DND-41 (cell line): ENCODE data around the gene RNF151.

Experiments used
- ATAC-seq: fragments of 200-7000 bp; cut with Tn5 transposase; 3 replicates; pipeline ENCODE4 v1.9.1; 2021; ENCODE audit warnings: low read depth; ENCODE audit not compliant: insufficient read depth
- DNase-seq: peaks from one replicate; pipeline ENCODE4 v3.0.0-alpha.2; 2020
- H2AFZ ChIP-seq: 2 replicates; pipeline ENCODE4 v1.6.0; 2012; ENCODE audit warnings: low read depth, low read length
- H3K27ac ChIP-seq: 2 replicates; pipeline ENCODE4 v1.5.1; 2012; ENCODE audit warnings: low read length, inconsistent platforms
- H3K27me3 ChIP-seq: fragments of 200-600 bp; sonication (generic); 2 replicates; pipeline ENCODE4 v1.6.0; 2012; ENCODE audit warnings: low read length, mild to moderate bottlenecking, inconsistent platforms; ENCODE audit not compliant: insufficient read depth, poor library complexity
- H3K36me3 ChIP-seq: 2 replicates; pipeline ENCODE4 v1.5.1; 2012; ENCODE audit warnings: low read length, inconsistent platforms; ENCODE audit not compliant: insufficient read depth
- H3K4me1 ChIP-seq: 2 replicates; pipeline ENCODE4 v1.5.1; 2012; ENCODE audit warnings: mild to moderate bottlenecking, low read length; ENCODE audit not compliant: insufficient read depth
- H3K4me2 ChIP-seq: 2 replicates; pipeline ENCODE4 v1.6.0; 2012; ENCODE audit warnings: mild to moderate bottlenecking, moderate library complexity, low read length, inconsistent platforms; ENCODE audit not compliant: insufficient read depth
- H3K4me3 ChIP-seq, 2 experiments: fragments of 200-600 bp in 1 of 2; shearing (Covaris generic) in 1 of 2; 2 replicates each; pipeline ENCODE4 v1.5.1; 2012 to 2016; ENCODE audit warnings: inconsistent platforms in 2 of 2, low read length in 2 of 2, mild to moderate bottlenecking in 2 of 2, low read depth in 1 of 2, moderate library complexity in 1 of 2
- H3K79me2 ChIP-seq: 2 replicates; pipeline ENCODE4 v1.6.0; 2012; ENCODE audit warnings: low read length, inconsistent platforms; ENCODE audit not compliant: insufficient read depth
- H3K9ac ChIP-seq: 2 replicates; pipeline ENCODE4 v1.6.0; 2012; ENCODE audit warnings: low read depth, mild to moderate bottlenecking, inconsistent platforms, low read length, moderate library complexity
- H3K9me3 ChIP-seq: 2 replicates; pipeline ENCODE4 v1.5.1; 2012; ENCODE audit warnings: low read length, moderate library complexity, mild to moderate bottlenecking, inconsistent platforms; ENCODE audit not compliant: insufficient read depth, severe bottlenecking
- H4K20me1 ChIP-seq: 2 replicates; pipeline ENCODE4 v1.6.0; 2012; ENCODE audit warnings: low read length; ENCODE audit not compliant: insufficient read depth
- EZH2 ChIP-seq: IDR thresholded peaks from 3 replicates; pipeline ENCODE4 v1.6.1; 2012; ENCODE audit warnings: borderline replicate concordance, low read depth, mild to moderate bottlenecking, moderate library complexity, low read length, inconsistent platforms; ENCODE audit not compliant: severe bottlenecking
- TF ChIP-seq, protein P1 (sequence below): IDR thresholded peaks from 2 replicates; pipeline ENCODE4 v1.5.1; 2012; ENCODE audit warnings: borderline replicate concordance, low read length, moderate library complexity, mild to moderate bottlenecking; ENCODE audit not compliant: poor library complexity, severe bottlenecking; ENCODE audit errors: extremely low read depth

The RNF151 gene

DNA sequence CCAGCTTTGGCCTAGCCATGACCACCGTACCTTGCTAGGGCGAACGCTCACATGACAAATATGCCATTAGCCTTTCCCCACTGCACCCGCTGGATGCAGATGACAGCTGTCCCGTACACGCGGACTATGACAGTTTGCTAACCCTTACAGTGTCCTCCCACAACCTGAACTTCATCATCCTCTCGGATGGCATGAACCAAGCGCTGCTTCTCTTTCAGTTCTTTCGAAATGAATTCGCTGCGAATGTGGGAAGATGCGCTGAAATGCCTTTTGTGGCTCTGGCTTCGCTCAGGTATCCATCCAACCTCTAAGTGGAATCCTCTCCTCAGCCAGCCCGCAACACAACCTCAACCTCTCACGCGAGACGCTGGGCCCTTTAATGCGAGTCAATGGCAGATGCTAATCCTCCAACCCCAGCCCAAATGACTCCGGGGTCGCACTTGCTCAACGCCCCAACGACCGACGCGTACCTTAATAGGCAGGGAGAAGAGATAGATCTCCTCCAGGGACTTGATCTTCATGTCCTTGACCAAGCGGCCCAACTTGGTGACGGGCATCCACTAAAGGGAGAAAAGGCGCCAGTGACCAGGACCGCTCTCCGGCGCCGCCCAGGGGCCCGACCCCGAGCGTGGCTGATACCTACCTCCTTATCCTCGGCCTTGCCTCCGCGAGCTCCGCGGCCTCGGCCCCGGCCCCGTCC, 2.7 kb upstream of the RNF151 start:
- Histone ChIP-seq H3K9me3 (no peaks in the 10 kb centered on the region), H2AFZ (no peak overlapping the region), H3K4me1 (peaks cover 61% of the 10 kb centered on the region), H3K79me2 (peaks cover 65% of the 10 kb centered on the region), H3K36me3 (peaks cover 34% of the 10 kb centered on the region), H3K4me2 (peak overlapping the region; percentile 63), H4K20me1 (peaks cover 31% of the 10 kb centered on the region), H3K27me3 (no peaks in the 10 kb centered on the region), H3K27ac (peak overlapping the region; percentile 60), H3K4me3 (peak overlapping the region; percentile 47 to 74; a peak in 3 of 4 replicates), H3K9ac (peak overlapping the region; percentile 91)
- DNase-seq (peak; percentile 42), ATAC-seq (peak; percentile 2; the same call in 2 of the 3 replicates)
- TF ChIP-seq, protein P1, sequence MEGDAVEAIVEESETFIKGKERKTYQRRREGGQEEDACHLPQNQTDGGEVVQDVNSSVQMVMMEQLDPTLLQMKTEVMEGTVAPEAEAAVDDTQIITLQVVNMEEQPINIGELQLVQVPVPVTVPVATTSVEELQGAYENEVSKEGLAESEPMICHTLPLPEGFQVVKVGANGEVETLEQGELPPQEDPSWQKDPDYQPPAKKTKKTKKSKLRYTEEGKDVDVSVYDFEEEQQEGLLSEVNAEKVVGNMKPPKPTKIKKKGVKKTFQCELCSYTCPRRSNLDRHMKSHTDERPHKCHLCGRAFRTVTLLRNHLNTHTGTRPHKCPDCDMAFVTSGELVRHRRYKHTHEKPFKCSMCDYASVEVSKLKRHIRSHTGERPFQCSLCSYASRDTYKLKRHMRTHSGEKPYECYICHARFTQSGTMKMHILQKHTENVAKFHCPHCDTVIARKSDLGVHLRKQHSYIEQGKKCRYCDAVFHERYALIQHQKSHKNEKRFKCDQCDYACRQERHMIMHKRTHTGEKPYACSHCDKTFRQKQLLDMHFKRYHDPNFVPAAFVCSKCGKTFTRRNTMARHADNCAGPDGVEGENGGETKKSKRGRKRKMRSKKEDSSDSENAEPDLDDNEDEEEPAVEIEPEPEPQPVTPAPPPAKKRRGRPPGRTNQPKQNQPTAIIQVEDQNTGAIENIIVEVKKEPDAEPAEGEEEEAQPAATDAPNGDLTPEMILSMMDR = peak; percentile 19
- no peak for TF ChIP-seq EZH2

DNA sequence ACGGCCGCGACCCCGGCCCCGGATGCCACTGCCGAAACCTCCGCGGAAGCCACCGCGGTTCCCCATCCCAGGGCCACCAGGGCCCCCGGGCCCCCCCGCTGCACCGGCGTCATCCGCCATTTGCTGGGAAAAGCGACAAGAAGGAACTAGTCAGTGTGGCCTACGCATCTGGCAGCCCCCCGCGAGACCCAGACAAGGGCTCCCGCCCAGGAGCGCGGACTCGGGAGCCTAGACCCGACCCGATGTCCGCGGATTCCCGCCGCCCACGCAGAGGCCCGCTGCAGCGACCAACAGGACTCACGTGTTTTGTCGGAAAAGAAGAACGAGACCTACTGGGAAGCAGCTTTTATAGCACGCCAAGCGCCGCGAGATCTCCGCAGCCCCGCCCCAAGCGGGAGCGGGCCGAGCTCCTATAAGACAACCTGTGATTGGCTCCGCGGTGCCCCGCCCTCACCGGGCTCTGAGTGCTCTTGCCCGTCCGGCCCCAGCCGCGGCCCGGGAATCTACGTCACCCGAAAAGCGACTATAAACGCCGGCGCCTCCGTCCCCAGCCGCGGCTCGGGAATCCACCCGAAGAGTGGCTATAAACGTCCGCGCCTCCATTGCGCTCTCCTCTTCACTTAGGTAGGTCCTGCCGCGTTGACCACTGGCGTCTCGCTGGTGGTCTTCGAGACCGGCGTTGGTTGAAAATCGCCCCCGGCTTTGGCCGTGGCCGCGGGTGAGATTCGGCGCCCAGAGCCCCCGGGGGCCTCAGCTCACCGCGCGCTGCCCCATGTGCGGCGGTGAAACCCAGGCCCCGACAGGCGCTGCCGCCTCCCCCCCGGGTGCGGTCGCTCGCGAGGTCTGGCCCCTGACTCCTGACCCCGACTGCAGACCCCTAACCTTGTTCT, 1.9 kb upstream of the RNF151 start, which contains the start of gene RPS2:
Gene RPS2, minus strand, starts transcription at position 321 of the 890 bp plus-strand sequence. Its CDS starts 201 bp downstream, at position 120.
- Histone ChIP-seq H3K4me2 (peak within 1 kb of the TSS; percentile 96), H2AFZ (peak within 1 kb of the TSS; percentile 83), H3K4me3 (peak within 1 kb of the TSS; percentile 47 to 74), H3K9ac (peak within 1 kb of the TSS; percentile 91), H3K9me3 (no peaks in the 10 kb centered on the region), H4K20me1 (peaks cover 31% of the 10 kb centered on the region), H3K27me3 (no peaks in the 10 kb centered on the region), H3K27ac (peak within 1 kb of the TSS; percentile 86), H3K79me2 (peaks cover 61% of the 10 kb centered on the region), H3K4me1 (peaks cover 58% of the 10 kb centered on the region), H3K36me3 (peaks cover 34% of the 10 kb centered on the region)
- ATAC-seq = peak; percentile 79
- peak; percentile 99 for DNase-seq
- TF ChIP-seq EZH2 = no peak
- TF ChIP-seq, protein P1 = no peak

DNA sequence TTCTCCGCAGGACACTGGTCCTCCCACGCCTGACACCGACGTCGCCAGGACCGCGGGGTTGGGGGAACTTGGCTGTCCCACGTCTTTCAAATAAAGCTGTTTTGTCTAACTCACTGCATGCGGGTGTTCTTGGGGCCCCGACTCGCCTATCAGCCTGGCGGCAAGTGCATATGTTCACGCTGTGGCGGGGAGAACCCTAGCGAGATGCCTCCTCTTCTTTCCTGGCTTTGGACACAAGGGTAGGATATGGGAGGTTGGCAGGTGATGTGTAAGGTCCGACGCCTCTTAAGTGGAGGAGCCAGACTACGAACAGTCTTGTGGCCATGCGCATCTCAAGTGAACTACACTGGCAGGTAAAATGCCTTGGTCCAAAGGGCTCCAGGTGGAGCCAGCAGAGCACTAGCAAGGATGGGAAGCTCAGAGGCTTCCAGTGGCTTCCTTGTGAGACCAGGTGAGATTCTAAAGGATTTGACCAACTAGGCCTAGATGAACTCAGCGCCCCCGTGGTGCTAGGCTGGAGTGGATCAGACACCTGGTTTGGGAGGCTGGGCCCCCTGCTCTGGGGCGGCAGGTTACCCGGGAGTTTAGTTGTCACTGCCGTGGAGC, 1.2 kb upstream of the RNF151 start:
- Histone ChIP-seq H3K4me2 (peak overlapping the region; percentile 96), H3K27ac (peak overlapping the region; percentile 86), H3K27me3 (no peaks in the 10 kb centered on the region), H3K79me2 (peaks cover 53% of the 10 kb centered on the region), H2AFZ (peak overlapping the region; percentile 83), H3K9ac (peak overlapping the region; percentile 91), H4K20me1 (peaks cover 29% of the 10 kb centered on the region), H3K9me3 (no peaks in the 10 kb centered on the region), H3K36me3 (peaks cover 34% of the 10 kb centered on the region), H3K4me3 (peak overlapping the region; percentile 47 to 74; a peak in 3 of 4 replicates), H3K4me1 (peaks cover 54% of the 10 kb centered on the region)
- DNase-seq (no peak), ATAC-seq (no peak)
- TF ChIP-seq, protein P1 = no peak
- TF ChIP-seq EZH2 = no peak
